Activated CD4-positive, alpha-beta T cell treated with anti-CD3 and anti-CD28 coated beads, Interleukin-2, amount 50 U/mL, for 48 hours (primary cell): ENCODE measurements around the gene TAF8.
"Not testable (repeated sequence)": the region's sequence is repeated elsewhere in the genome, so short reads cannot be mapped to it uniquely, and the experiment has no call there.

Source experiments
- DNase-seq, 2 experiments: peaks; one replicate each; pipeline ENCODE4 v3.0.0-alpha.2; 2020

Gene TAF8

GRCh38 chr6:42050297-42051267 is at the start of gene TAF8:
Gene TAF8 (plus strand): TSS chr6:42050524. CDS start chr6:42050542, 18 bp downstream.
- DNase-seq, result peak; percentile 90 to 93

- DNase-seq, result no peak
Measured at GRCh38 chr6:42001506-42001905, 48.8 kb upstream of the TAF8 start.

- DNase-seq, result not testable (repeated sequence)
Measured at GRCh38 chr6:42003658-42004057, 46.7 kb upstream of the TAF8 start.

- DNase-seq, result no peak
Measured at GRCh38 chr6:42007286-42008137, 42.8 kb upstream of the TAF8 start.

GRCh38 chr6:42008138-42008528 is 42.2 kb upstream of the TAF8 start:
- not testable (repeated sequence) for DNase-seq

- DNase-seq, result no peak
Measured at GRCh38 chr6:42009844-42010184, 40.5 kb upstream of the TAF8 start.

GRCh38 chr6:42010185-42010891 is 40.0 kb upstream of the TAF8 start:
- peak in 1 of 2 experiments; percentile 57 for DNase-seq

GRCh38 chr6:42010909-42011308 is 39.4 kb upstream of the TAF8 start:
- DNase-seq, result no peak

GRCh38 chr6:42012501-42013133 is 37.7 kb upstream of the TAF8 start:
- DNase-seq, result no peak

- no peak for DNase-seq
Measured at GRCh38 chr6:42013134-42013516, 37.2 kb upstream of the TAF8 start.

GRCh38 chr6:42017021-42017643 is 33.2 kb upstream of the TAF8 start:
- DNase-seq, result peak in 1 of 2 experiments; percentile 62

GRCh38 chr6:42020967-42021366 is 29.4 kb upstream of the TAF8 start:
- DNase-seq, result no peak

- peak; percentile 69 to 76 for DNase-seq
Measured at GRCh38 chr6:42021847-42022754, 28.2 kb upstream of the TAF8 start.

GRCh38 chr6:42022755-42023384 is 27.5 kb upstream of the TAF8 start:
- DNase-seq, result no peak

- no peak for DNase-seq
Measured at GRCh38 chr6:42025066-42025844, 25.1 kb upstream of the TAF8 start.

- no peak for DNase-seq
Measured at GRCh38 chr6:42025845-42026243, 24.5 kb upstream of the TAF8 start.

GRCh38 chr6:42026540-42026939 is 23.8 kb upstream of the TAF8 start:
- no peak for DNase-seq

GRCh38 chr6:42028234-42029061 is 21.9 kb upstream of the TAF8 start:
- DNase-seq, result no peak
